Stomach (tissue), 9 donors: Measurements from ENCODE around the gene OR5W2. TPM values are rescaled to one million over a fixed set of nuclear protein-coding genes. Genes with fewer than 3 reads are reported as not detected.
"Not testable (repeated sequence)": the region's sequence is repeated elsewhere in the genome, so short reads cannot be mapped to it uniquely, and the experiment has no call there.

Experiments
- DNase-seq, 2 donors: peaks; one replicate each; pipeline versions ENCODE4 v3.0.0 to v3.0.0-alpha.2; 2013 to 2019
- H3K27ac ChIP-seq, 5 donors: fragments of 200-600 bp in 4 of 5; sonication (generic) in 4 of 5; one replicate each; pipeline ENCODE4 v1.5.1; 2013 to 2019; ENCODE audit warnings: mild to moderate bottlenecking in 1 of 5, moderate library complexity in 1 of 5
- H3K27me3 ChIP-seq, 3 donors: fragments of 200-600 bp; sonication (generic); one replicate each; pipeline ENCODE4 v1.5.1; 2017 to 2019; ENCODE audit warnings: mixed run types in 1 of 3
- H3K36me3 ChIP-seq, 4 donors: fragments of 200-600 bp; sonication (generic); 1 replicate in 3 of 4; 2 replicates in 1 of 4; pipeline ENCODE4 v1.5.1; 2016 to 2019
- H3K4me1 ChIP-seq, 4 donors: fragments of 200-600 bp; sonication (generic); one replicate each; pipeline ENCODE4 v1.5.1; 2016 to 2019
- H3K4me3 ChIP-seq, 4 donors: fragments of 200-600 bp; sonication (generic) in 3 of 4; one replicate each; pipeline ENCODE4 v1.5.1; 2016 to 2019; ENCODE audit warnings: mild to moderate bottlenecking in 1 of 4
- H3K9me3 ChIP-seq, 4 donors: fragments of 200-600 bp; sonication (generic); one replicate each; pipeline ENCODE4 v1.5.1; 2016 to 2019
- WGBS, 5 donors: extraction: QIAGEN DNeasy Blood & Tissue Kit in 3 of 5; methylation state at CpG; one replicate each; pipeline versions ENCODE4 v1.1.5 to v1.1.7; 2013 to 2018; 5-methylcytosine and 5-hydroxymethylcytosine counted together
- intact Hi-C: fragments of 100-400 bp; cut with DNase I; formaldehyde crosslinking; loops from one replicate; pipeline ENCODE4 v1.15.1; 2023; ENCODE audit warnings: low total_unique reads
- polyA plus RNA-seq, 3 donors: library from polyadenylated mRNA; stranded (reverse); fragments of 200-250 nt; gene quantifications; one replicate each; pipeline ENCODE4 v1.2.3, GENCODE V29; 2013
- small RNA-seq, 4 donors: library from RNA; depleted of rRNA; stranded (forward); fragments of <200 nt; gene quantifications; one replicate each; pipeline ENCODE3, GENCODE V24; 2016
- total RNA-seq, 5 donors: library from RNA; depleted of rRNA; stranded (reverse); fragments of >200 nt; gene quantifications; one replicate each; pipeline versions ENCODE4 v1.1.0 to v1.2.3, GENCODE V29; 2014 to 2016
- donor health status: healthy with polysubstance abuse.
- donor health status: Bipolar disorder and iron deficiency.
- donor health status: healthy.

Gene OR5W2
- total and polyA plus RNA-seq, 8 donors: not detected

GRCh38 chr11:55872731-55873130 lies 41.7 kb downstream of the OR5W2 start:
- H3K27ac ChIP-seq, H3K36me3 ChIP-seq, intact Hi-C loops, H3K27me3 ChIP-seq, H3K4me1 ChIP-seq, H3K4me3 ChIP-seq: not testable (repeated sequence)
- WGBS, 5 donors: 18 to 42% (median 30%) methylated on average over 4 to 33 of the region's 33 CpGs
- peak in 1 of 2 donors; percentile 13 for DNase-seq
- H3K9me3 ChIP-seq: peaks cover 0 to 28% (median 19%) of the 10 kb centered on the region in 4 donors

DNA sequence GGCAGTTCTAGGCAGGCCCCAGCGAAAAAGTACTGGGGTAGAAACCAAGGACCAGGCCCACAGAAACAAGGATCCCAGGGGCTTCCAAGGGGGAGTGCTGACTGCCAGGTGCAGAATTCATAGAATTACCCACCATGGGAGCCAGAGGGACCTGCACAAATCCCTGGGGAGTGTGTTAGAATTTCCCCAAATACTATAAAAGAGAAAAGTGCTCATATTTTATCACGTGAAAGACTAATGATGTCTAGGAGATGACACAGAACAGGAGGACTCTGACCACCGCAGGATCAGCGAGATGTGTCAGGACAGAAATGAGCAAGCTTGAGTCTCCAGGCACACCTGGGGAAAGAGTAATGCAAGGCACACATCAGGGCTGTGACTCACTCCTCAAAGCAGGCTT lies 47.0 kb downstream of the OR5W2 start:
- H3K27ac ChIP-seq, H3K27me3 ChIP-seq, H3K4me3 ChIP-seq, intact Hi-C loops, DNase-seq, H3K36me3 ChIP-seq, H3K4me1 ChIP-seq: not testable (repeated sequence)
- WGBS, 5 donors: 74 to 95% (median 83%) methylated on average over 4 of the region's 4 CpGs
- peaks cover 0 to 12% (median 3%) of the 10 kb centered on the region in 4 donors for H3K9me3 ChIP-seq

Small RNA genes within 50 kb of the gene (small RNA-seq; reads per million reads assigned to genes)
- gene AC036111.3: 0 reads per million in 4 donors

Other genes with a start within 250 kb of the OR5W2 start
- gene OR5D13, start 141.1 kb downstream of the OR5W2 start, total RNA-seq: under 1 TPM in 1 of 5 donors, not detected in 4; 0.73 TPM
- gene OR5D13, start 141.1 kb downstream of the OR5W2 start, polyA plus RNA-seq: not detected
- not detected for gene OR5D14, start 119.0 kb downstream of the OR5W2 start, total RNA-seq
- not detected for gene OR5D14, start 119.0 kb downstream of the OR5W2 start, polyA plus RNA-seq
- gene OR5L1, start 103.2 kb downstream of the OR5W2 start, total RNA-seq: under 1 TPM in 1 of 5 donors, not detected in 4; 0.37 TPM
- gene OR5L1, start 103.2 kb downstream of the OR5W2 start, polyA plus RNA-seq: not detected
- not detected for gene OR5D18, start 95.0 kb downstream of the OR5W2 start, total RNA-seq
- not detected for gene OR5D18, start 95.0 kb downstream of the OR5W2 start, polyA plus RNA-seq
- gene OR5L2, start 87.4 kb downstream of the OR5W2 start, total RNA-seq: not detected
- not detected for gene OR5L2, start 87.4 kb downstream of the OR5W2 start, polyA plus RNA-seq
- not detected for gene OR5D16, start 75.8 kb downstream of the OR5W2 start, total RNA-seq
- not detected for gene OR5D16, start 75.8 kb downstream of the OR5W2 start, polyA plus RNA-seq
- gene TRIM51, start 31.3 kb downstream of the OR5W2 start, total RNA-seq: not detected
- gene TRIM51, start 31.3 kb downstream of the OR5W2 start, polyA plus RNA-seq: not detected
- gene OR5I1, start 21.8 kb upstream of the OR5W2 start, total RNA-seq: not detected
- not detected for gene OR5I1, start 21.8 kb upstream of the OR5W2 start, polyA plus RNA-seq
- gene OR10AG1, start 55.4 kb upstream of the OR5W2 start, total RNA-seq: not detected
- not detected for gene OR10AG1, start 55.4 kb upstream of the OR5W2 start, polyA plus RNA-seq
- not detected for gene OR5F1, start 80.0 kb upstream of the OR5W2 start, total RNA-seq
- gene OR5F1, start 80.0 kb upstream of the OR5W2 start, polyA plus RNA-seq: not detected
- gene OR5AS1, start 113.1 kb upstream of the OR5W2 start, total RNA-seq: not detected
- gene OR5AS1, start 113.1 kb upstream of the OR5W2 start, polyA plus RNA-seq: not detected
- gene OR8I2, start 178.7 kb upstream of the OR5W2 start, total RNA-seq: not detected
- not detected for gene OR8I2, start 178.7 kb upstream of the OR5W2 start, polyA plus RNA-seq
- not detected for gene OR8H2, start 189.1 kb upstream of the OR5W2 start, total RNA-seq
- not detected for gene OR8H2, start 189.1 kb upstream of the OR5W2 start, polyA plus RNA-seq
- gene OR8H3, start 207.8 kb upstream of the OR5W2 start, total RNA-seq: not detected
- gene OR8H3, start 207.8 kb upstream of the OR5W2 start, polyA plus RNA-seq: not detected
- gene OR8J3, start 225.6 kb upstream of the OR5W2 start, total RNA-seq: not detected
- not detected for gene OR8J3, start 225.6 kb upstream of the OR5W2 start, polyA plus RNA-seq
- gene OR8K5, start 245.7 kb upstream of the OR5W2 start, total RNA-seq: not detected
- not detected for gene OR8K5, start 245.7 kb upstream of the OR5W2 start, polyA plus RNA-seq